Activated naive CD8-positive, alpha-beta T cell (primary cell): ENCODE data around the gene VPS4B.
A peak's percentile ranks its signal among the peaks of the same experiment; 100 is the strongest.

Source experiments
- H3K27ac Mint-ChIP-seq: one replicate; pipeline ENCODE4 v1.8.0; 2021; ENCODE audit warnings: mixed read lengths
- H3K27me3 Mint-ChIP-seq: one replicate; pipeline ENCODE4 v1.8.0; 2021; ENCODE audit warnings: mixed read lengths
- H3K36me3 Mint-ChIP-seq: one replicate; pipeline ENCODE4 v1.8.0; 2021; ENCODE audit warnings: mixed read lengths
- H3K4me1 Mint-ChIP-seq: one replicate; pipeline ENCODE4 v1.8.0; 2021; ENCODE audit warnings: low read depth, mixed read lengths
- H3K4me3 Mint-ChIP-seq: one replicate; pipeline ENCODE4 v1.8.0; 2021; ENCODE audit warnings: mild to moderate bottlenecking, mixed read lengths
- H3K9me3 Mint-ChIP-seq: one replicate; pipeline ENCODE4 v1.8.0; 2021; ENCODE audit warnings: low read depth, mixed read lengths

Gene VPS4B

DNA sequence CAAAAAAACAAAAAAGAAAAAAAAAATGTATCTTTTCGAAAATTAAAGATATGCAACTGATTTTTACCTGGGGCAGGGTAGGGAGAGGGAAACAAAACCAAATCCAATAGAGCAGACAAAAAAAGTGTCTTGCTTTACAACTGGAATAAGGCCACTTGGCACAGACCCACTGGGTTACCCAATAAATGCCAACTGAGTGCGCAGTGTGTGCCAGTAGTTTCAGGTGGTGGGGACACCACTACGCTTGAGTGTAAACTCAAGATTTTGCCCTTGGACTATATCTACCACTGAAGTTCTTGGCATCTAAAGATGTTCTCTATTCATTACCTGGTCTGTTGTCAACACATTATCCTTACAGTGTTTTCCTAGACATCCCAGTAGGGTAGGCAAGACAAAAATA, 16.3 kb downstream of the VPS4B start:
- Mint-ChIP-seq H3K4me1 (peaks cover 32% of the 10 kb centered on the region), H3K4me3 (no peak overlapping the region), H3K9me3 (no peaks in the 10 kb centered on the region), H3K27ac (no peak overlapping the region), H3K27me3 (no peaks in the 10 kb centered on the region), H3K36me3 (peaks cover 22% of the 10 kb centered on the region)

- peaks cover 10% of the 10 kb centered on the region for H3K4me1 Mint-ChIP-seq
- no peaks in the 10 kb centered on the region for H3K9me3 Mint-ChIP-seq
- H3K36me3 Mint-ChIP-seq: peaks cover 21% of the 10 kb centered on the region
- no peak overlapping the region for H3K4me3 Mint-ChIP-seq
- H3K27me3 Mint-ChIP-seq: no peaks in the 10 kb centered on the region
- peak overlapping the region; percentile 41 for H3K27ac Mint-ChIP-seq
These were observed 19.8 kb downstream of the VPS4B start for GRCh38 chr18:63402246-63403162.

DNA sequence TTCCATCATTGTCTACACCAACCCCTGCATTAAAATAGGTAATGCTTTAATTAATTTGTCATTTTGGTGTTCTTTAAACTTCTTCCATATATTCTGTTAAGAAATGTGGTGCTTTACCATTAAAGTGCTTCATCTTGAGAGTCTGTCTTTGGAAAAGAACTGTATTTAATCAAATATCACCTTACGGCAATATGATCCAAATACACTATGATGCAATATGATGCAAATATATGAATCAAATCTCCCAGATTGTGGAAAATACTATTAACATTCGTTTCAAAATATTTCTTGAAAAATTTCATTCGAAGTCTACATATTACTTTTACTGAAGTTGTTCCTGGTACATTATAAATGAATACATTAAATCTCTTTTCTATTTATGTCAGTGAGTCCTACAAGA, 23.0 kb downstream of the VPS4B start:
- H3K36me3 Mint-ChIP-seq: peaks cover 14% of the 10 kb centered on the region
- H3K27ac Mint-ChIP-seq: no peak overlapping the region
- no peaks in the 10 kb centered on the region for H3K27me3 Mint-ChIP-seq
- H3K9me3 Mint-ChIP-seq: no peaks in the 10 kb centered on the region
- H3K4me3 Mint-ChIP-seq: no peak overlapping the region
- H3K4me1 Mint-ChIP-seq: peaks cover 7% of the 10 kb centered on the region

DNA sequence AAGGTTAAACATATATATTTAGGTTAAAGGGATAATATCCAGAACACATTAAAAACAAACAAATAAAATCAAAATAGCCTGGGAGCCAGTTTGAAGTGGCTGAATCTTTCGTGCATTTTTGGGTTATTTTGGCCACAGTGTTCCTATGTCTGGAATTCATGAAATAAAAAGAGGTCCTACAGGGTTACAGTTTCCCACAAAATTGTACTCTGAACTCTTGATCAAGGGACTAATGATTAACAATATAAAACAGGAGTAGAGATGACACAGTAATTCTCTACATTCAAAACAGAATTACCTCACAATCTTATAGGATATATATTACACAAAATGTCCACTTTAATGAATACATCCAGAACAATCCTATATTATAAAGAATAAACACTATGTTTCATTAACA, 24.9 kb downstream of the VPS4B start:
- H3K4me3 Mint-ChIP-seq: no peak overlapping the region

GRCh38 chr18:63395503-63395902, 26.8 kb downstream of the VPS4B start:
- Mint-ChIP-seq H3K27ac (no peak overlapping the region), H3K4me3 (no peak overlapping the region), H3K4me1 (peaks cover 3% of the 10 kb centered on the region), H3K27me3 (no peaks in the 10 kb centered on the region), H3K36me3 (peaks cover 4% of the 10 kb centered on the region), H3K9me3 (no peaks in the 10 kb centered on the region)

More for the DNA sequence above, 24.9 kb downstream of the VPS4B start:
- Mint-ChIP-seq H3K36me3 (peaks cover 6% of the 10 kb centered on the region), H3K27ac (no peak overlapping the region), H3K4me1 (peaks cover 6% of the 10 kb centered on the region), H3K27me3 (no peaks in the 10 kb centered on the region), H3K9me3 (no peaks in the 10 kb centered on the region)

GRCh38 chr18:63394954-63395353, 27.3 kb downstream of the VPS4B start:
- Mint-ChIP-seq H3K4me3 (no peak overlapping the region), H3K27ac (no peak overlapping the region), H3K36me3 (peaks cover 4% of the 10 kb centered on the region), H3K27me3 (no peaks in the 10 kb centered on the region), H3K9me3 (no peaks in the 10 kb centered on the region), H3K4me1 (no peaks in the 10 kb centered on the region)

DNA sequence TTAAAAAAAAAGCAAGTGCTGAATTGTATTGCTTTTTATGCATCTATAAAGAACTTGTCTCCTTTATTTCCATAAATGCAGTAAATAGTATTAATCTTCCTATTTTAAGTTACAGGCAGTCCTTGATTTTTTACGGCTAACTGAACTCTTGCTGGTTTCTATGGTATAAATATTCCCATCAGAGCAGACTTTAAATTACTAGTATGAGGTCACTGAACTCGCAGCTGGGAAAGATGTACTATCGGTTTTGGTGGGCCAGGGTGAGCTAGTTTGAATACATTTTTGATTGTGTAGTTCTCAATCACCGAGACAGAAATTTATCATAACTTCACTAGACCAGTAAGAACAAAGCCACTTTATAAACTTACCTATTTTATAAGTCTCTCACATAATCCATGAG, 34.4 kb downstream of the VPS4B start:
- peaks cover 4% of the 10 kb centered on the region for H3K9me3 Mint-ChIP-seq
- H3K4me3 Mint-ChIP-seq: no peak overlapping the region
- H3K27me3 Mint-ChIP-seq: no peaks in the 10 kb centered on the region
- no peaks in the 10 kb centered on the region for H3K4me1 Mint-ChIP-seq
- peaks cover 7% of the 10 kb centered on the region for H3K36me3 Mint-ChIP-seq
- H3K27ac Mint-ChIP-seq: no peak overlapping the region

- Mint-ChIP-seq H3K4me1 (peaks cover 17% of the 10 kb centered on the region), H3K36me3 (peaks cover 9% of the 10 kb centered on the region), H3K27me3 (no peaks in the 10 kb centered on the region), H3K27ac (no peak overlapping the region), H3K4me3 (no peak overlapping the region), H3K9me3 (peaks cover 4% of the 10 kb centered on the region)
These were observed 39.4 kb downstream of the VPS4B start for GRCh38 chr18:63382843-63383242.

GRCh38 chr18:63379639-63379962, 42.7 kb downstream of the VPS4B start:
- peaks cover 9% of the 10 kb centered on the region for H3K36me3 Mint-ChIP-seq
- H3K27me3 Mint-ChIP-seq: no peaks in the 10 kb centered on the region
- peaks cover 20% of the 10 kb centered on the region for H3K4me1 Mint-ChIP-seq
- H3K4me3 Mint-ChIP-seq: peak overlapping the region; percentile 68
- H3K9me3 Mint-ChIP-seq: peaks cover 4% of the 10 kb centered on the region
- peak overlapping the region; percentile 81 for H3K27ac Mint-ChIP-seq

- Mint-ChIP-seq H3K9me3 (peaks cover 4% of the 10 kb centered on the region), H3K36me3 (peaks cover 9% of the 10 kb centered on the region), H3K4me1 (peaks cover 20% of the 10 kb centered on the region), H3K4me3 (peak overlapping the region; percentile 68), H3K27ac (peak overlapping the region; percentile 81), H3K27me3 (no peaks in the 10 kb centered on the region)
These were observed 43.2 kb downstream of the VPS4B start for GRCh38 chr18:63378919-63379638.

DNA sequence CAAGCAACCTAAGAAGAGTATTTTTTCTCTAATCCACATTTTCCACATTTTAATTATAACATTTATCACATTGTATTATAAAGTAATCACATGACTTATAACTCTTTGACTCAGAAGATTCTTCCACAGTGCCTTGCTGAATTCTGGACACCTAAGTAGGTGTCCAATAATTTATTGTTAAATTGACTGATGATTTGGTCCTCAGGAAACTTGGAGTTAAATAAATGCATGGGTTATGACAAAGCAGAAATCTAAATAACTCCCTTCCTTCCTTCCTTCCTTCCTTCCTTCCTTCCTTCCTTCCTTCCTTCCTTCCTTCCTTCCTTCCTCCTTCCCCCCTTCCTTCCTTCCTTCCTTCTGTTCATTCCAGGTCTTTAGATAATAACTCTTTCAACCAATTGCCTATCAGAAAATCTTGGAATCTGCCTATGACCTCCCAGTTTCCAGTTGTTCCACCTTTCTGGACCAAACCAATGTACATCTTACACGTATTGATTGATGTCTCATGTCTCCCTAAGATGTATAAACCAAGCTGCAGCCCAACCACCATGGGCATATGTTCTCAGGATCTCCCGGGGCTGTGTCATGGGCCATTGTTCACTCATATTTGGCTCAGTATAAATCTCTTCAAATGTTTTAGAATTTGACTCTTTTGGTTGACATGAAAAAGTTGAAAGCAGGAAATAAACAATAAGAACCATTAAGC, 44.8 kb downstream of the VPS4B start:
- Mint-ChIP-seq H3K4me1 (peaks cover 20% of the 10 kb centered on the region), H3K9me3 (no peaks in the 10 kb centered on the region), H3K27ac (no peak overlapping the region), H3K27me3 (no peaks in the 10 kb centered on the region), H3K4me3 (no peak overlapping the region), H3K36me3 (peaks cover 2% of the 10 kb centered on the region)

GRCh38 chr18:63376538-63376937, 45.7 kb downstream of the VPS4B start:
- no peaks in the 10 kb centered on the region for H3K27me3 Mint-ChIP-seq
- no peak overlapping the region for H3K4me3 Mint-ChIP-seq
- no peak overlapping the region for H3K27ac Mint-ChIP-seq
- peaks cover 20% of the 10 kb centered on the region for H3K4me1 Mint-ChIP-seq
- peaks cover 2% of the 10 kb centered on the region for H3K36me3 Mint-ChIP-seq
- H3K9me3 Mint-ChIP-seq: no peaks in the 10 kb centered on the region

GRCh38 chr18:63374540-63374939, 47.7 kb downstream of the VPS4B start:
- Mint-ChIP-seq H3K36me3 (peaks cover 3% of the 10 kb centered on the region), H3K9me3 (no peaks in the 10 kb centered on the region), H3K4me1 (peaks cover 19% of the 10 kb centered on the region), H3K27me3 (no peaks in the 10 kb centered on the region), H3K4me3 (no peak overlapping the region), H3K27ac (no peak overlapping the region)

GRCh38 chr18:63373161-63373560, 49.1 kb downstream of the VPS4B start:
- peaks cover 18% of the 10 kb centered on the region for H3K4me1 Mint-ChIP-seq
- peaks cover 10% of the 10 kb centered on the region for H3K36me3 Mint-ChIP-seq
- H3K9me3 Mint-ChIP-seq: no peaks in the 10 kb centered on the region
- no peak overlapping the region for H3K4me3 Mint-ChIP-seq
- no peak overlapping the region for H3K27ac Mint-ChIP-seq
- H3K27me3 Mint-ChIP-seq: no peaks in the 10 kb centered on the region

DNA sequence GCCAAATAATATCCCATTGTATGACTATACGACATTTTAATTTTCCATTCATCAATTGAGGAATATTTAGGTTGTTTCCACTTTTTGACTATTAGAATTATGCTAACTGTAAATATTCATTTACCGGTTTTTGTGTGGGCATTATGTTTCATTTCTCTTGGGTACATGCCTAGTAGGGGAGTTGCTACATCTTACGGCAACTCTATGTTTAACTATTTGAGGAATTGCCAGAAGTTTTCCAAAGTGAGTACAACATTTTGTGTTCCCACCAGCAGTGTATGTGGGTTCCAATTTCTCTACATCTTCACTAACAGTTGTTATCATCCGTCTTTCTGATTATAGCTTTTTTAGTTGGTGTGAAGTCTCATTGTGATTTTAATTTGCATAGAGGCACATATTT, 53.7 kb downstream of the VPS4B start:
- peaks cover 12% of the 10 kb centered on the region for H3K36me3 Mint-ChIP-seq
- no peaks in the 10 kb centered on the region for H3K9me3 Mint-ChIP-seq
- H3K4me1 Mint-ChIP-seq: peaks cover 40% of the 10 kb centered on the region
- no peaks in the 10 kb centered on the region for H3K27me3 Mint-ChIP-seq
- no peak overlapping the region for H3K27ac Mint-ChIP-seq
- peak overlapping the region; percentile 92 for H3K4me3 Mint-ChIP-seq
